Hepatocyte (in vitro differentiated cells): ENCODE results near the gene LGR4. TPM values are rescaled to one million over a fixed set of nuclear protein-coding genes. Genes with fewer than 3 reads are reported as not detected.

Source experiments
- DNase-seq: peaks from one replicate; pipeline ENCODE4 v3.0.0-alpha.2; 2016; ENCODE audit warnings: low spot score
- H2AFZ ChIP-seq: fragments of 200-600 bp; sonication (generic); 2 replicates; pipeline ENCODE4 v1.6.0; 2016; ENCODE audit warnings: antibody characterized with exemption, mild to moderate bottlenecking
- H3K27ac ChIP-seq: fragments of 200-600 bp; sonication (generic); 2 replicates; pipeline ENCODE4 v1.5.1; 2016; ENCODE audit warnings: mild to moderate bottlenecking
- H3K27me3 ChIP-seq: fragments of 200-600 bp; sonication (generic); 2 replicates; pipeline ENCODE4 v1.6.1; 2016
- H3K36me3 ChIP-seq: fragments of 200-600 bp; sonication (generic); replicated peaks from 2 replicates; pipeline ENCODE4 v1.5.1; 2016; ENCODE audit warnings: low read depth; ENCODE audit not compliant: insufficient read depth
- H3K4me1 ChIP-seq: fragments of 200-600 bp; sonication (generic); 2 replicates; pipeline ENCODE4 v1.5.1; 2016; ENCODE audit warnings: mild to moderate bottlenecking, moderate library complexity; ENCODE audit not compliant: insufficient read depth
- H3K4me2 ChIP-seq: fragments of 200-600 bp; sonication (generic); 2 replicates; pipeline ENCODE4 v1.6.0; 2016
- H3K4me3 ChIP-seq: fragments of 200-600 bp; sonication (generic); 2 replicates; pipeline ENCODE4 v1.5.1; 2016; ENCODE audit warnings: mild to moderate bottlenecking
- H3K79me2 ChIP-seq: fragments of 200-600 bp; sonication (generic); 2 replicates; pipeline ENCODE4 v1.6.0; 2017; ENCODE audit warnings: mild to moderate bottlenecking
- H3K9me2 ChIP-seq: fragments of 200-600 bp; sonication (generic); replicated peaks from 2 replicates; pipeline ENCODE4 v1.6.0; 2017; ENCODE audit warnings: mild to moderate bottlenecking; ENCODE audit not compliant: insufficient read depth
- H3K9me3 ChIP-seq: fragments of 200-600 bp; sonication (generic); 2 replicates; pipeline ENCODE4 v1.5.1; 2016; ENCODE audit warnings: low read depth, mild to moderate bottlenecking
- H4K20me1 ChIP-seq: fragments of 200-600 bp; sonication (generic); 2 replicates; pipeline ENCODE4 v1.6.0; 2016; ENCODE audit warnings: mild to moderate bottlenecking; ENCODE audit not compliant: insufficient read depth, poor library complexity, severe bottlenecking
- CTCF ChIP-seq: fragments of 200-600 bp; sonication (generic); IDR thresholded peaks from 2 replicates; pipeline ENCODE4 v1.5.1; 2016; ENCODE audit warnings: antibody characterized with exemption, mild to moderate bottlenecking; ENCODE audit not compliant: poor library complexity
- EZH2 ChIP-seq: fragments of 200-600 bp; sonication (generic); IDR thresholded peaks from 2 replicates; pipeline ENCODE4 v1.6.1; 2016; ENCODE audit warnings: antibody characterized with exemption, mild to moderate bottlenecking, borderline replicate concordance
- EZH2phosphoT487 ChIP-seq: fragments of 200-600 bp; sonication (generic); IDR thresholded peaks from one replicate; pipeline ENCODE4 v1.6.1; 2018; ENCODE audit warnings: antibody characterized with exemption, mild to moderate bottlenecking, low read depth, moderate library complexity; ENCODE audit not compliant: unreplicated experiment, severe bottlenecking
- WGBS: methylation state at CpG from one replicate; pipeline ENCODE4 v1.1.6; 2016; ENCODE audit warnings: low lambda C conversion rate; ENCODE audit errors: missing lambda C conversion rate; 5-methylcytosine and 5-hydroxymethylcytosine counted together
- polyA plus RNA-seq: library from polyadenylated mRNA; unstranded; fragments of >200 nt; fragmentation: Nextera tagmentation; extraction: Ambion mirVana; gene quantifications from 2 replicates; pipeline ENCODE4 v1.2.1, GENCODE V29; 2016
- total RNA-seq: library from RNA; depleted of rRNA; stranded (reverse); fragments of >200 nt; gene quantifications from 2 replicates; pipeline ENCODE4 v1.2.3, GENCODE V29; 2014

LGR4 gene
- total and polyA plus RNA-seq, 2 experiments from 2014 or later, result 27.2 to 115 TPM

DNA sequence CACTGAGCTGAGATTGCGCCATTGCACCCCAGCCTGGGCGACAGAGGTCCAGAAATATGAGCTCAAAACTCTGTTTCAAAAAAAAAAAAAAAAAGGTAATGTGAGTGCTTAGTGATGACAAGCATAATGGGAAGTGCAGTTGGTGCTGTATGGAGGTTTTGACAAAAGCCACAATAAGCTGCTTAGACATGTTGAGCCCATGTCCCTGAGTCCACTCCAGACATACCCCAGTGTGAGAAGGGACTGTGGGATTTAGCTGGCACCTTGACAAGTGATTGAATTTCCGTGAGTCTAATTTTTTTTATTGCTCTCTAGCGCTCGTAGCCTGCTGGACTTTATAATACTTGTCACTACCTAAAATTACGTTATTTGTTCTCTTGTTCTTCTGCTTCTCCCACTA is 15.1 kb upstream of the LGR4 start:
- WGBS, result 68% methylated on average over 6 of the region's 6 CpGs
- no peaks in the 10 kb centered on the region for H3K9me2 ChIP-seq
- H2AFZ ChIP-seq, result no peak overlapping the region
- no peak for DNase-seq
- no peaks in the 10 kb centered on the region for H3K79me2 ChIP-seq
- H3K4me2 ChIP-seq, result no peak overlapping the region
- H3K36me3 ChIP-seq, result no peaks in the 10 kb centered on the region
- TF ChIP-seq EZH2, result no peak
- TF ChIP-seq EZH2phosphoT487, result no peak
- no peak for TF ChIP-seq CTCF
- H3K27me3 ChIP-seq, result no peaks in the 10 kb centered on the region
- no peaks in the 10 kb centered on the region for H3K9me3 ChIP-seq
- H4K20me1 ChIP-seq, result no peaks in the 10 kb centered on the region
- H3K4me1 ChIP-seq, result no peaks in the 10 kb centered on the region
- no peak overlapping the region for H3K4me3 ChIP-seq
- H3K27ac ChIP-seq, result no peak overlapping the region

GRCh38 chr11:27485930-27486773 is 13.6 kb upstream of the LGR4 start:
- H3K4me3 ChIP-seq, result no peak overlapping the region
- TF ChIP-seq CTCF (peak; percentile 86), EZH2 (no peak), EZH2phosphoT487 (no peak)
- H3K27me3 ChIP-seq, result no peaks in the 10 kb centered on the region
- no peaks in the 10 kb centered on the region for H3K9me3 ChIP-seq
- no peak overlapping the region for H3K27ac ChIP-seq
- WGBS, result 41% methylated on average over 4 of the region's 4 CpGs
- no peak overlapping the region for H3K4me2 ChIP-seq
- H3K4me1 ChIP-seq, result no peaks in the 10 kb centered on the region
- no peaks in the 10 kb centered on the region for H3K79me2 ChIP-seq
- H4K20me1 ChIP-seq, result no peaks in the 10 kb centered on the region
- no peaks in the 10 kb centered on the region for H3K9me2 ChIP-seq
- peak; percentile 67 for DNase-seq
- H2AFZ ChIP-seq, result no peak overlapping the region
- no peaks in the 10 kb centered on the region for H3K36me3 ChIP-seq

- no peak for DNase-seq
- WGBS, result 94% methylated on average over 2 of the region's 2 CpGs
These were observed 10.2 kb upstream of the LGR4 start for GRCh38 chr11:27482793-27483192.

More at GRCh38 chr11:27482793-27483192, 10.2 kb upstream of the LGR4 start:
- H3K4me3 ChIP-seq, result no peak overlapping the region
- no peaks in the 10 kb centered on the region for H3K36me3 ChIP-seq
- no peaks in the 10 kb centered on the region for H3K79me2 ChIP-seq
- H3K4me1 ChIP-seq, result no peaks in the 10 kb centered on the region
- H3K4me2 ChIP-seq, result no peak overlapping the region
- no peaks in the 10 kb centered on the region for H3K27me3 ChIP-seq
- no peaks in the 10 kb centered on the region for H3K9me3 ChIP-seq
- H2AFZ ChIP-seq, result no peak overlapping the region
- no peak overlapping the region for H3K27ac ChIP-seq
- H3K9me2 ChIP-seq, result no peaks in the 10 kb centered on the region
- TF ChIP-seq EZH2 (no peak), CTCF (no peak), EZH2phosphoT487 (no peak)
- no peaks in the 10 kb centered on the region for H4K20me1 ChIP-seq
